ENCODE results near the gene ARHGAP10.

DNA sequence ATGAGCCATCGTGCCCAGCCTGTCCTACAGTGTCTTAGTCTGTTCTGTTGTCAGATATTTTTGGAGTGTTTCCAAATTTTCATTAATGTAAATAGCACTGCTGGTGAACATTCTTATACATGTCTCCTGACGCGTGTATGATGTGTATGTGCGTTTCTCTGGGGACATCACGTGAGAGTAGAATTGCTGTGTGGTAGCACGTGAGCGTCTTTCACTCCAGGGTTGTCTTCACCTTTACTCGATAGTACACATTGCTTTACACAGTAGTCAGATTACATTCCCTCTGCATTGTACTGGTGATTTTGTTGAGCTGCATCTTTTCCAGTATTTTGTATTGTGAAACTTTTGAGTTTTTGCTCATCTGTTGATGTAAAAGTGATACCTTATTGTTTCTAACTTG, 60.0 kb downstream of the ARHGAP10 start:
- no peak for TF ChIP-seq POLR2A (IDR thresholded peaks at IDR 0.05)
- TF ChIP-seq, protein P1, sequence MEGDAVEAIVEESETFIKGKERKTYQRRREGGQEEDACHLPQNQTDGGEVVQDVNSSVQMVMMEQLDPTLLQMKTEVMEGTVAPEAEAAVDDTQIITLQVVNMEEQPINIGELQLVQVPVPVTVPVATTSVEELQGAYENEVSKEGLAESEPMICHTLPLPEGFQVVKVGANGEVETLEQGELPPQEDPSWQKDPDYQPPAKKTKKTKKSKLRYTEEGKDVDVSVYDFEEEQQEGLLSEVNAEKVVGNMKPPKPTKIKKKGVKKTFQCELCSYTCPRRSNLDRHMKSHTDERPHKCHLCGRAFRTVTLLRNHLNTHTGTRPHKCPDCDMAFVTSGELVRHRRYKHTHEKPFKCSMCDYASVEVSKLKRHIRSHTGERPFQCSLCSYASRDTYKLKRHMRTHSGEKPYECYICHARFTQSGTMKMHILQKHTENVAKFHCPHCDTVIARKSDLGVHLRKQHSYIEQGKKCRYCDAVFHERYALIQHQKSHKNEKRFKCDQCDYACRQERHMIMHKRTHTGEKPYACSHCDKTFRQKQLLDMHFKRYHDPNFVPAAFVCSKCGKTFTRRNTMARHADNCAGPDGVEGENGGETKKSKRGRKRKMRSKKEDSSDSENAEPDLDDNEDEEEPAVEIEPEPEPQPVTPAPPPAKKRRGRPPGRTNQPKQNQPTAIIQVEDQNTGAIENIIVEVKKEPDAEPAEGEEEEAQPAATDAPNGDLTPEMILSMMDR (IDR thresholded peaks at IDR 0.05) = no peak

Measured in Peyer's patch (tissue), 4 donors.